Stimulated activated CD4-positive, alpha-beta T cell treated with anti-CD3 and anti-CD28 coated beads, Interleukin-2, amount 100 ng/mL, for 24 hours (primary cell): ENCODE measurements around the gene ABLIM3.
A peak's percentile ranks its signal among the peaks of the same experiment; 100 is the strongest.

Source experiments
- DNase-seq, 2 donors: peaks; one replicate each; pipeline ENCODE4 v3.0.0-alpha.2; 2020

ABLIM3 gene

GRCh38 chr5:149221326-149221725 is 80.0 kb downstream of the ABLIM3 start:
- no peak for DNase-seq

- DNase-seq = no peak
These were observed 80.5 kb downstream of the ABLIM3 start for GRCh38 chr5:149221731-149222342.

- DNase-seq = no peak
These were observed 82.0 kb downstream of the ABLIM3 start for GRCh38 chr5:149223081-149223848.

- DNase-seq = no peak
These were observed 83.0 kb downstream of the ABLIM3 start for GRCh38 chr5:149224282-149224681.

GRCh38 chr5:149227168-149227826 is 86.0 kb downstream of the ABLIM3 start:
- no peak for DNase-seq

- DNase-seq = no peak
These were observed 87.5 kb downstream of the ABLIM3 start for GRCh38 chr5:149228618-149229297.

GRCh38 chr5:149229298-149229937 is 88.1 kb downstream of the ABLIM3 start:
- no peak for DNase-seq

- no peak for DNase-seq
These were observed 94.5 kb downstream of the ABLIM3 start for GRCh38 chr5:149235841-149236240.

- DNase-seq = no peak
These were observed 96.4 kb downstream of the ABLIM3 start for GRCh38 chr5:149237662-149238061.

GRCh38 chr5:149238540-149238939 is 97.2 kb downstream of the ABLIM3 start:
- DNase-seq = no peak

- DNase-seq = peak in 1 of 2 donors; percentile 20
These were observed 98.6 kb downstream of the ABLIM3 start for GRCh38 chr5:149239917-149240316.

GRCh38 chr5:149240354-149240998 is 99.2 kb downstream of the ABLIM3 start:
- peak; percentile 71 to 80 for DNase-seq

- no peak for DNase-seq
These were observed 101.0 kb downstream of the ABLIM3 start for GRCh38 chr5:149242339-149242738.

- no peak for DNase-seq
These were observed 105.6 kb downstream of the ABLIM3 start for GRCh38 chr5:149246906-149247305.

- no peak for DNase-seq
These were observed 106.4 kb downstream of the ABLIM3 start for GRCh38 chr5:149247726-149248125.

- DNase-seq = no peak
These were observed 110.3 kb downstream of the ABLIM3 start for GRCh38 chr5:149251546-149251945.

GRCh38 chr5:149254506-149254905 is 113.2 kb downstream of the ABLIM3 start:
- no peak for DNase-seq

- no peak for DNase-seq
These were observed 115.2 kb downstream of the ABLIM3 start for GRCh38 chr5:149256451-149256850.

GRCh38 chr5:149257131-149257530 is 115.8 kb downstream of the ABLIM3 start:
- no peak for DNase-seq

GRCh38 chr5:149257889-149258705 is 116.8 kb downstream of the ABLIM3 start:
- no peak for DNase-seq

- DNase-seq = no peak
These were observed 119.5 kb downstream of the ABLIM3 start for GRCh38 chr5:149260761-149261160.
